ENCODE data around the gene POC1A.

POC1A gene

DNA sequence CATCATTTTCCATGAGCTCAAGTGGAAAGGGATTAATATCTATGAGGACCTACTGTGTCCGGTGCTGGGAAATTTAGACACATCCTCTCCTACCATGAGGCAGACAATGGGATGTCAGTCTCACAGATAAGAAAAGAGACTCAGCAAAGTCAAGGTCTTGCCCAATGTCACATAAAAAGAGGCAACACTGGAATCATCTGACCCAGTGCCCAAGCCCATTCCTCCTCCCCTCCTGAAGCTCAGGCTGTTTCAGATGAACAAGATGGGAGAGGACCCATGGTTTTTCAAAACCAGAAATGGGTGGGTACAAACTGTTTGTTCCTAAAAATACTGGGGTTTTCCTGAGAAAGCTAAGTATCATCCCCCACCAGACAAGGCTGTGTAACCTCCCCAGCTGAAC lies 22.2 kb downstream of the POC1A start:
- DNase-seq (ENCODE audit: low read depth in 3 of 3, low spot score in 1 of 3) = no peak

DNA sequence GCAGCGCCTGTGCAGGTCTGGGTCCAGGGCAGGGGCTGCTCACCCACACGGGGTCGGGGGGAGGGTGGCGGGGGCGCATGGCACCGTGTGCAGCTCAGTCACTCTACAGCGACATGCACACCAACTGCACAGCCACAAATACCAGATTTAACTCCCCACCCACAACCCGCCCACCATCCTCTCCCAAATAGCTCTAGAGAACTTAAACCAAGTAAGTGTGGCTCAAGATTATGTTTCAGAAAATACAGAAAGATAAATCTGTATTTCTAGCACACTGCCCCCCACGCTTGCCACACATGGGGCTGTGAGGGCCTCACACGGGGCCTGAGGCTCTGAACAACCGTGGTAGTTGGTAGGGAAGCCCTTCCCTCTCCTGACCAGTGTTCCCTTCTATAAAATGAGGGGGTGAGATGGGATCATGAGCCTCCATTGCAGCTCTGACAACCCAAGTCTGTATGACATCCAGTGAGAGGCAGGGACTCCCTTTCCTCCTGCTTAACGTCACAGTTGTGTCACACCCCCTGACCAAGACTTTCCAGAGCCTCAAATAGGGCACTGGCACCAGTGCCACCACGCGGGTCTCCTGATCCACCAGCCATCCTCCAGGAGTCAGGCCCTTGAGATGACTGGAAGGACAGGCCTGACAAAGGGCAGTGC lies 23.1 kb downstream of the POC1A start:
- DNase-seq (ENCODE audit: low read depth in 3 of 3, low spot score in 1 of 3) = no peak

DNA sequence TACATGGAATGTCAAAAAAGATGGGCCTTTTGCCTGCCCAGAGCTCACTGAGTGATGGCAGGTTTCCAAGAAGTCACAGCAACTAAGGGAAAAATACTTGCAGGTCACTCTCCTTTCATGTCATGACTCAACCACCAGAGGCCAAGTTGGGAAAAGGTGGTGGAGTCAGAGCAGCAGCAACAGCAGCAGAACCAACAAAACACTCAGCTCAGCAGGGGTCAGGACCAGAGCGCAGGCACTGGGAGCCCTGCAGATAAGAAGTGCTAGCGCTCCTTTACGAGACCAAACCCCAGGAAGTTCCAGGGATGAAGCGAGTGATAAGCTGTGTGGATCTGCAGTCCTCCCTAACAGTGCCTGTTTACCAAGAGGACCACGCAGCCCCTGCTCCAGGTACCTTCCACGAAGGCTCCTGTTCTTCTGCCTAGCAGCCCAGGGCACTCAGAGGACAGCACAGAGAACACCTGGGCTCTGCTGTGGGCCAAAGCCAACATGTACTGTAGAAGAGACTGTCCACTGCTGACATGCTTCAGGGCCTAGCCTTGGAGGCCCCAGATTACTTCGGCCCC lies 26.0 kb downstream of the POC1A start:
- DNase-seq (ENCODE audit: low read depth in 3 of 3, low spot score in 1 of 3) = no peak

DNA sequence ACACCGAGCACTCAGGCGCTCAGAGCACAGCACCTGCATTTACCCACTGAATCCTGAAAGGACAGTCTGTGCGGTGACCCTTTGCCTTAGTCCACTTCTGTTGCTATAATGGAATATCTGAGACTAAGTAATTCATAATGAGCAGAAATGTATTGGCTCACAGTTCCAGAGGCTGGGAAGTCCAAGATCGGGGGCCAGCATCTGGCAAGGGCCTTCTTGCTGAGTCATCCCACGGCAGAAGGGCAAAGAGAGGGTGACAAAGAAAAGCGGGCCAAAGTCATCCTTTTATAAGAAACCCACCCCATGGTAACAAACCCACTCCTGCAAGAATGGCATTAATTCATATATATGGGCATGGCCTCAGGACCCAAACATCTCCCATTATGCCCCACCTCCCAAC lies 27.7 kb downstream of the POC1A start:
- no peak for DNase-seq (ENCODE audit: low read depth in 3 of 3, low spot score in 1 of 3)

DNA sequence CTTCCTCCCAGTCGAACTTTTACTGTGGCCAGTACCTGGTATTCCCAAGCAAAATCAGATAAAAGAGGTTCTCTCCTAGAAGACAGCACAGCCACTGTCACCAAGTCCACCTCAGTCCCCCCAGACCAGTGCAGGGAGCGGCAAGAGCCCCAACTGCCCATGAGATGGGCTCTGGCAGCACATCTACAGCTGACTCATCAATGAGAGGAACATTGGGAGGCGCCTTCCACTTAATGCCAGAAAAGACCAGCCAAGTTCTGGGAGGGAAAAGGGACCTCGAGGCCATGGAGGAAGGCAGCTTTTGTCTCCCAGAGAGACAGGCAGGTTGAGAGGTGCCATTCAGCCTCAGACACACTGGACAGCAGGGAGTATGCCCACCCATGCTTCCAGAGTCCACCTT lies 28.2 kb downstream of the POC1A start:
- DNase-seq (ENCODE audit: low read depth in 3 of 3, low spot score in 1 of 3) = no peak

- DNase-seq (ENCODE audit: low read depth in 3 of 3, low spot score in 1 of 3) = no peak
These were observed 29.5 kb downstream of the POC1A start for GRCh38 chr3:52124766-52125165.

DNA sequence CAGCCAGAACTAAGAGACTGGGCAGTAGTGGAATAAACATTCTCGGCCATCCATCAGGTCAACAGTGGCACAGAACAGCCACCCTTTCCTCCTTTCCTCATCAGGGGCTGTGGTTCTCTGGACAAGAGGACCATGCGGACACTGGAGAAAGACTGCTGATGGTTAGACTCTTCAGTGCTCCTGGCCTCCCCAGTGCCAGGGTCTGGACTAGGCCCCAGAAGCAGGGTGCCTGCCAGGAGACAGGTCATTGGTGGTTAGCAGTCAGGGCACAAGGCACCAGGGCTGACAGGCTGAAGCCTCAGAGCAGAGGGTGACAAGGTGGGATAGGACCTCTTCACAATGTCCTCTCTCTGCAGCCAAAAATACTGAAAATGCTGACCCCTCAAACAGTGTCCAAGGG lies 30.1 kb downstream of the POC1A start:
- DNase-seq (ENCODE audit: low read depth in 3 of 3, low spot score in 1 of 3) = no peak

- peak; percentile 40 to 68 (median 62) for DNase-seq (ENCODE audit: low read depth in 3 of 3, low spot score in 1 of 3)
These were observed 31.0 kb downstream of the POC1A start for GRCh38 chr3:52123106-52123725.

GRCh38 chr3:52122491-52122890 lies 31.7 kb downstream of the POC1A start:
- no peak for DNase-seq (ENCODE audit: low read depth in 3 of 3, low spot score in 1 of 3)

DNA sequence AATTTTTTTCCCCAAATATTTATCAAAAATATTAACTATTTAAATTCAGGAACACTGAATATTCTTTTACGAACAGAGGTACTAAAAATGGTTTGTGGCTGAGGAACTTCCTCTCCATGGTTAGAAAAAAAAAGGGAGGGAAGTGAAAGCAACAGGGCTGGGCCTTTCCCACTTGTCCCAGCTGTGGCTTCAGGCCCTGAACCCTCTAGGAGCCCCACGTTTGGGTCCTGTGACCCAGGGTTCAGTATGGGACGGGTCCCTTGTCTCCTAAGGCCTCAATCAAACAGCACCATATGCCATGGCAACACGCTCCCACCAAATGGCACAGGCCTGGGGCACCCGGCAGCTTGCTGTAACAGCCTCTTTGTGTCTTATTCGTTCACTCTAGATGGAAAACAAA lies 32.4 kb downstream of the POC1A start:
- no peak for DNase-seq (ENCODE audit: low read depth in 3 of 3, low spot score in 1 of 3)

DNA sequence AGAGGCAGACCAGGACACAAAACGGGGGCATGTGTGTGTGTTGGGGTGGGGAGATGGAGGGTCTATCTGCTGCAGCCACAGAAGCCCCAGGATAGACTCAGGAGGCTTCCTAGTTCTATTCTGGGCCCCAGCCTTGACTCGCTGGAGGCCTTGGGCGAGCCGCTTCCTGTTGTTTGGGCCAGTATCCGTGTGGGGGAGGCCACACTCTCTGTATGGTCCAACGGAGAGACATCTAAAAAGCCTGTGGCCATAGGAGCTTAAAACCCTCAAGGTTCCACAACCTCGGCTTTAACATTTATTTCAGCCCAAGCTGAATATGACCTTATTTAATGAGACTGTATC lies 32.8 kb downstream of the POC1A start:
- DNase-seq (ENCODE audit: low read depth in 3 of 3, low spot score in 1 of 3) = no peak

- DNase-seq (ENCODE audit: low read depth in 3 of 3, low spot score in 1 of 3) = no peak
These were observed 33.4 kb downstream of the POC1A start for GRCh38 chr3:52120556-52121463.

GRCh38 chr3:52119826-52120225 lies 34.4 kb downstream of the POC1A start:
- DNase-seq (ENCODE audit: low read depth in 3 of 3, low spot score in 1 of 3) = no peak

- DNase-seq (ENCODE audit: low read depth in 3 of 3, low spot score in 1 of 3) = no peak
These were observed 35.1 kb downstream of the POC1A start for GRCh38 chr3:52119099-52119498.

GRCh38 chr3:52118156-52118875 lies 35.9 kb downstream of the POC1A start:
- DNase-seq (ENCODE audit: low read depth in 3 of 3, low spot score in 1 of 3) = no peak

DNA sequence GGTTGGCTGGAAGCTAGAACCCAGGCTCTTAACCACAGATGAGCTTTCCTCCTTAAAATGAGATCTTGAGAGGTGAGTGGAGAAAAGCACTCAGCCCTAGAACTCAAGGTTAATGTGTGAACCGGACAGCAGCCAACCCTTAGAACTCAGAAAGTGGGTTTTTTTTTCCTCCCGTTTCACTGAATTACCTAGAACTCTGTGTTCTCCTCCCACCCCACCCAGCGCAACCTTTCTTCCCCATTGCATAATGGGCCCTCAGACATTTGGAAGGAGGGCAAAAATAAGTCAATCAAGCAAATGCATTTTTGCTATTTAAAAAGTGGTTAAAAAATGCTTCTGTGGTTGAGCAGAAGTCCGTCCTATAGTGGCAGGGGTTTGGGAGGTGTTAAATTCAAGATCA lies 36.7 kb downstream of the POC1A start:
- no peak for DNase-seq (ENCODE audit: low read depth in 3 of 3, low spot score in 1 of 3)

- DNase-seq (ENCODE audit: low read depth in 3 of 3, low spot score in 1 of 3) = no peak
These were observed 42.2 kb downstream of the POC1A start for GRCh38 chr3:52112056-52112455.

GRCh38 chr3:52110502-52110901 lies 43.7 kb downstream of the POC1A start:
- DNase-seq (ENCODE audit: low read depth in 3 of 3, low spot score in 1 of 3) = no peak

- DNase-seq (ENCODE audit: low read depth in 3 of 3, low spot score in 1 of 3) = no peak
These were observed 44.5 kb downstream of the POC1A start for GRCh38 chr3:52109611-52110301.

DNA sequence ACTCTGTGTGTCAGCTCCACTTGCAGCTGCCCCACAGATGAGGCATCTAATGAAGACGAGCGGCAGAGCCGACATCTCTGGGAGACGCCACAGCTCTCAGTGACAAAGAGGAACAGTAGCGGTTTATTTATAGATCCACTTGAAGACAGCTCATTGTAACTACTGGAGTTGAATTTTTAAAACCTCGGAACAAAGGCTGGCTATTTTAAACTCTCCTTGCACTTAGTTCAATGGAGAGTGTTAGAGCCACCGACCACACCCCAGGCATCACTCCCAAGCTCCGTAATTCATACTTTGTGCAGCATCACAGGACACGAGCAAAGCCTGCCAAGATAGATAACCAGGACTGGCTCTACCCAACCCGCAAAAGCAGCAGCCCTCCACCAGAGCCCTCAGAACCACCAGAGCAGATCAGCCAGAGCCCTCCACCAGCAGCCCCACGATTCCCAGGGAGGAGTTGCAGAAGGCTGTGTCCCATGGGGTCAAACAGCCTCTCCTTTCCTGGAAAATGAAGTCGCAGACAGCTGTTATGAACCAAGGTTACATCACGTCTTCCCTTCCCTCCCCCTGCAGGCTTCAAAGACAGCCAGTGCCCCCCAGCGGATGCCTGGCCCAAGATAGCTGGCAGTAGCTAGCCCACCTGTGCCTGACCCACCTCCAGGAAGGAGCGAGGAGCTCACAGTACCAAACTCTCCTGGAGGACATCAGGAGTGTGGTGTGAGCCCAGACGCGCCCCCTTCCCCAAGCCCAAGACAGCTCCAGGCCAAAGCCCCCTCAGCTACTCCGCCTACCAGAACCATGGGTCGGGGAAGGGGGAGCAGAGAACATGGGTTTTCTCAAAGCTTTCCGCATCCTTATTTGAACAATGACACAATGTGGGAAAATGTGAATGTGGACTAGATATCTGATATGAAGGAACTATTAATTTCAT lies 45.7 kb downstream of the POC1A start:
- DNase-seq (ENCODE audit: low read depth in 3 of 3, low spot score in 1 of 3) = no peak

All from stimulated activated CD4-positive, alpha-beta T cell treated with anti-CD3 and anti-CD28 coated beads, TNF-alpha, amount 100 ng/mL, for 1 hour (primary cell).